Suprapubic skin (tissue), 4 donors: ENCODE data around the gene NDUFB2. TPM values are rescaled to one million over a fixed set of nuclear protein-coding genes. Genes with fewer than 3 reads are reported as not detected.
A peak's percentile ranks its signal among the peaks of the same experiment; 100 is the strongest.

ENCODE experiments used
- DNase-seq, 2 donors: peaks; one replicate each; pipeline ENCODE4 v3.0.0-alpha.2; 2019; ENCODE audit warnings: low spot score in 2 of 2
- H3K27ac ChIP-seq: fragments of 200-600 bp; sonication (generic); one replicate; pipeline ENCODE4 v1.5.1; 2019
- H3K27me3 ChIP-seq: fragments of 200-600 bp; sonication (generic); one replicate; pipeline ENCODE4 v1.5.1; 2019
- H3K36me3 ChIP-seq: fragments of 200-600 bp; sonication (generic); one replicate; pipeline ENCODE4 v1.5.1; 2019
- H3K4me1 ChIP-seq: fragments of 200-600 bp; sonication (generic); one replicate; pipeline ENCODE4 v1.5.1; 2019
- H3K4me3 ChIP-seq: fragments of 200-600 bp; sonication (generic); one replicate; pipeline ENCODE4 v1.5.1; 2019; ENCODE audit warnings: mild to moderate bottlenecking
- H3K9me3 ChIP-seq: fragments of 200-600 bp; sonication (generic); one replicate; pipeline ENCODE4 v1.5.1; 2019
- CTCF ChIP-seq, 2 donors: fragments of 200-600 bp in 1 of 2; fragments of 450-650 bp in 1 of 2; sonication (generic) in 1 of 2; IDR thresholded peaks; one replicate each; pipeline ENCODE4 v1.5.1; 2016 to 2019; ENCODE audit warnings: antibody characterized with exemption in 2 of 2, mild to moderate bottlenecking in 1 of 2, moderate library complexity in 1 of 2
- EP300 ChIP-seq: sonication (generic); formaldehyde crosslinking; IDR thresholded peaks from one replicate; pipeline ENCODE4 v1.6.1; 2017; ENCODE audit warnings: antibody characterized with exemption
- POLR2A ChIP-seq, 2 donors: fragments of 450-650 bp; IDR thresholded peaks; one replicate each; pipeline ENCODE4 v1.6.1; 2017; ENCODE audit warnings: antibody characterized with exemption in 2 of 2, mild to moderate bottlenecking in 2 of 2, moderate library complexity in 2 of 2
- POLR2AphosphoS5 ChIP-seq, 3 donors: sonication (generic); formaldehyde crosslinking; IDR thresholded peaks; one replicate each; pipeline ENCODE4 v1.6.1; 2017; ENCODE audit warnings: antibody characterized with exemption in 3 of 3
- WGBS: methylation state at CpG from one replicate; pipeline ENCODE4 v1.1.5; 2018; 5-methylcytosine and 5-hydroxymethylcytosine counted together
- total RNA-seq, 4 donors: library from RNA; depleted of rRNA; stranded (reverse); fragments of >200 nt; gene quantifications; one replicate each; pipeline ENCODE4 v1.1.0, GENCODE V29; 2016

Gene NDUFB2
- total RNA-seq, 4 donors from 2014 or later, result 104 to 435 (median 229) TPM

- WGBS, result 20% methylated on average over 22 of the region's 23 CpGs
- Histone ChIP-seq H3K4me3 (peak overlapping the region; percentile 82), H3K9me3 (no peaks in the 10 kb centered on the region), H3K27me3 (no peaks in the 10 kb centered on the region), H3K36me3 (peaks cover 20% of the 10 kb centered on the region), H3K4me1 (peaks cover 22% of the 10 kb centered on the region), H3K27ac (peak overlapping the region; percentile 90)
- peak; percentile 97 to 98 for DNase-seq
- TF ChIP-seq CTCF (IDR thresholded peaks at IDR 0.05), result no peak
- no peak for TF ChIP-seq POLR2AphosphoS5 (IDR thresholded peaks at IDR 0.05)
- no peak for TF ChIP-seq POLR2A (IDR thresholded peaks at IDR 0.05)
- TF ChIP-seq EP300, result no peak
Observed at GRCh38 chr7:140696024-140696679, 356 bp upstream of the NDUFB2 start.

- no peak for DNase-seq
- no peaks in the 10 kb centered on the region for H3K9me3 ChIP-seq
- H3K27me3 ChIP-seq, result no peaks in the 10 kb centered on the region
- 27% methylated on average over 23 of the region's 24 CpGs for WGBS
- peak overlapping the region; percentile 90 for H3K27ac ChIP-seq
- TF ChIP-seq EP300, result no peak
- TF ChIP-seq POLR2AphosphoS5 (IDR thresholded peaks at IDR 0.05), result no peak
- TF ChIP-seq CTCF (IDR thresholded peaks at IDR 0.05), result no peak
- no peak for TF ChIP-seq POLR2A (IDR thresholded peaks at IDR 0.05)
- H3K36me3 ChIP-seq, result peaks cover 6% of the 10 kb centered on the region
- peaks cover 22% of the 10 kb centered on the region for H3K4me1 ChIP-seq
- peak overlapping the region; percentile 82 for H3K4me3 ChIP-seq
Observed at GRCh38 chr7:140697447-140698143, 1.1 kb downstream of the NDUFB2 start.

GRCh38 chr7:140698477-140698876, 2.0 kb downstream of the NDUFB2 start:
- peak in 1 of 2 donors; percentile 58 for DNase-seq
- H3K4me3 ChIP-seq, result no peak overlapping the region

GRCh38 chr7:140702774-140703173, 6.3 kb downstream of the NDUFB2 start:
- 91% methylated on average over 10 of the region's 10 CpGs for WGBS
- H3K4me3 ChIP-seq, result no peak overlapping the region
- no peak overlapping the region for H3K27ac ChIP-seq
- H3K4me1 ChIP-seq, result peaks cover 11% of the 10 kb centered on the region
- DNase-seq, result no peak
- H3K27me3 ChIP-seq, result no peaks in the 10 kb centered on the region
- no peak for TF ChIP-seq POLR2AphosphoS5 (IDR thresholded peaks at IDR 0.05)
- TF ChIP-seq POLR2A (IDR thresholded peaks at IDR 0.05), result no peak
- TF ChIP-seq EP300, result no peak
- no peak for TF ChIP-seq CTCF (IDR thresholded peaks at IDR 0.05)
- peaks cover 42% of the 10 kb centered on the region for H3K36me3 ChIP-seq
- no peaks in the 10 kb centered on the region for H3K9me3 ChIP-seq

More at GRCh38 chr7:140698477-140698876, 2.0 kb downstream of the NDUFB2 start:
- Histone ChIP-seq H3K9me3 (no peaks in the 10 kb centered on the region), H3K4me1 (peaks cover 22% of the 10 kb centered on the region), H3K27me3 (no peaks in the 10 kb centered on the region), H3K27ac (no peak overlapping the region), H3K36me3 (peaks cover 13% of the 10 kb centered on the region)
- 83% methylated on average over 8 of the region's 8 CpGs for WGBS
- TF ChIP-seq CTCF (IDR thresholded peaks at IDR 0.05), result no peak
- TF ChIP-seq EP300, result no peak
- no peak for TF ChIP-seq POLR2A (IDR thresholded peaks at IDR 0.05)
- TF ChIP-seq POLR2AphosphoS5 (IDR thresholded peaks at IDR 0.05), result no peak

GRCh38 chr7:140704205-140704604, 7.7 kb downstream of the NDUFB2 start:
- Histone ChIP-seq H3K4me1 (no peaks in the 10 kb centered on the region), H3K27ac (no peak overlapping the region), H3K9me3 (no peaks in the 10 kb centered on the region), H3K36me3 (peaks cover 42% of the 10 kb centered on the region), H3K27me3 (no peaks in the 10 kb centered on the region), H3K4me3 (no peak overlapping the region)
- DNase-seq, result no peak
- WGBS, result 96% methylated on average over 2 of the region's 2 CpGs
- TF ChIP-seq POLR2A (IDR thresholded peaks at IDR 0.05) (no peak), EP300 (no peak), CTCF (IDR thresholded peaks at IDR 0.05) (no peak), POLR2AphosphoS5 (IDR thresholded peaks at IDR 0.05) (no peak)
